ENCODE measurements around the gene SCG5.

SCG5 gene

DNA sequence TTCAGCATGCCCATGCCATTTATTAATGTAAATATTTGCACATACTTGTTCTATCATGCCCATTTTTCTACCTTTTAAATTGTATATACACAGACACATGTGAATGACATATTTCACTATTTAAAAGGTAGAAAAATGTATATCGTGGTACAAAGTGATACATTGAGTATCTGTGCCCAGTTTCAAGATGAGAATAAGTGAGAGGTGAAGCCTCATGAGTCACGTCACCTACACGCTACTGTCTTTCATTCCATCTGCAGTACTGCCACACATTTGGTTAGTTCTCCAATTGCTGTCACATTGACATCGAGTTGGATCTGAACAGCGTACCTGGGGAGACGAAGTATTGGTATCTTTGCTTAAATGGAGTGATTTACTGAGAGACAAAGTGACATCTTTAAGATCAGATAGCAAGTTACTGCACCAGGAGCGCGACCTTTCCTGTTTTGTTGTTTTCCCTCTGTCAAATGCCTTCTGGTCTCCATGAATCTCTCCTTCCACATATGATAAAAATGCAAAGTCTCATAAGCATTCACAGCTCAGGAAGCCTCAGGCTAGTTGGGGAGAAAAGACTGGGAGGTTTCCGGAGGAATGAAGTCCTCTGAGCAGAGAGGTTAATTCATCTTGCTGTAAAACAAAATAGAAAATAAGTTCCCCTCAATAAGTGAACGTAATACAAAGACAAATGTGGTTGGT, 88.3 kb downstream of the SCG5 start:
- DNase-seq = no peak

DNA sequence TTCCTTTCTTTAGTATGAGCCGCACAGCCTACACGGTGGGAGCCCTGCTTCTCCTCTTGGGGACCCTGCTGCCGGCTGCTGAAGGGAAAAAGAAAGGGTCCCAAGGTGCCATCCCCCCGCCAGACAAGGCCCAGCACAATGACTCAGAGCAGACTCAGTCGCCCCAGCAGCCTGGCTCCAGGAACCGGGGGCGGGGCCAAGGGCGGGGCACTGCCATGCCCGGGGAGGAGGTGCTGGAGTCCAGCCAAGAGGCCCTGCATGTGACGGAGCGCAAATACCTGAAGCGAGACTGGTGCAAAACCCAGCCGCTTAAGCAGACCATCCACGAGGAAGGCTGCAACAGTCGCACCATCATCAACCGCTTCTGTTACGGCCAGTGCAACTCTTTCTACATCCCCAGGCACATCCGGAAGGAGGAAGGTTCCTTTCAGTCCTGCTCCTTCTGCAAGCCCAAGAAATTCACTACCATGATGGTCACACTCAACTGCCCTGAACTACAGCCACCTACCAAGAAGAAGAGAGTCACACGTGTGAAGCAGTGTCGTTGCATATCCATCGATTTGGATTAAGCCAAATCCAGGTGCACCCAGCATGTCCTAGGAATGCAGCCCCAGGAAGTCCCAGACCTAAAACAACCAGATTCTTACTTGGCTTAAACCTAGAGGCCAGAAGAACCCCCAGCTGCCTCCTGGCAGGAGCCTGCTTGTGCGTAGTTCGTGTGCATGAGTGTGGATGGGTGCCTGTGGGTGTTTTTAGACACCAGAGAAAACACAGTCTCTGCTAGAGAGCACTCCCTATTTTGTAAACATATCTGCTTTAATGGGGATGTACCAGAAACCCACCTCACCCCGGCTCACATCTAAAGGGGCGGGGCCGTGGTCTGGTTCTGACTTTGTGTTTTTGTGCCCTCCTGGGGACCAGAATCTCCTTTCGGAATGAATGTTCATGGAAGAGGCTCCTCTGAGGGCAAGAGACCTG, 89.5 kb downstream of the SCG5 start:
- no peak for DNase-seq

DNA sequence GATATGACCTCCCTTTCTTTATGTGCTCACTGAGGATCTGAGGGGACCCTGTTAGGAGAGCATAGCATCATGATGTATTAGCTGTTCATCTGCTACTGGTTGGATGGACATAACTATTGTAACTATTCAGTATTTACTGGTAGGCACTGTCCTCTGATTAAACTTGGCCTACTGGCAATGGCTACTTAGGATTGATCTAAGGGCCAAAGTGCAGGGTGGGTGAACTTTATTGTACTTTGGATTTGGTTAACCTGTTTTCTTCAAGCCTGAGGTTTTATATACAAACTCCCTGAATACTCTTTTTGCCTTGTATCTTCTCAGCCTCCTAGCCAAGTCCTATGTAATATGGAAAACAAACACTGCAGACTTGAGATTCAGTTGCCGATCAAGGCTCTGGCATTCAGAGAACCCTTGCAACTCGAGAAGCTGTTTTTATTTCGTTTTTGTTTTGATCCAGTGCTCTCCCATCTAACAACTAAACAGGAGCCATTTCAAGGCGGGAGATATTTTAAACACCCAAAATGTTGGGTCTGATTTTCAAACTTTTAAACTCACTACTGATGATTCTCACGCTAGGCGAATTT, 91.2 kb downstream of the SCG5 start:
- no peak for DNase-seq

DNA sequence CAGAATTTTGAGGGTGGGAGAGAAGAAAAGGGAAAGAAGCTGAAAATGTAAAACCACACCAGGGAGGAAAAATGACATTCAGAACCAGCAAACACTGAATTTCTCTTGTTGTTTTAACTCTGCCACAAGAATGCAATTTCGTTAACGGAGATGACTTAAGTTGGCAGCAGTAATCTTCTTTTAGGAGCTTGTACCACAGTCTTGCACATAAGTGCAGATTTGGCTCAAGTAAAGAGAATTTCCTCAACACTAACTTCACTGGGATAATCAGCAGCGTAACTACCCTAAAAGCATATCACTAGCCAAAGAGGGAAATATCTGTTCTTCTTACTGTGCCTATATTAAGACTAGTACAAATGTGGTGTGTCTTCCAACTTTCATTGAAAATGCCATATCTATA, 91.8 kb downstream of the SCG5 start:
- DNase-seq = no peak

DNA sequence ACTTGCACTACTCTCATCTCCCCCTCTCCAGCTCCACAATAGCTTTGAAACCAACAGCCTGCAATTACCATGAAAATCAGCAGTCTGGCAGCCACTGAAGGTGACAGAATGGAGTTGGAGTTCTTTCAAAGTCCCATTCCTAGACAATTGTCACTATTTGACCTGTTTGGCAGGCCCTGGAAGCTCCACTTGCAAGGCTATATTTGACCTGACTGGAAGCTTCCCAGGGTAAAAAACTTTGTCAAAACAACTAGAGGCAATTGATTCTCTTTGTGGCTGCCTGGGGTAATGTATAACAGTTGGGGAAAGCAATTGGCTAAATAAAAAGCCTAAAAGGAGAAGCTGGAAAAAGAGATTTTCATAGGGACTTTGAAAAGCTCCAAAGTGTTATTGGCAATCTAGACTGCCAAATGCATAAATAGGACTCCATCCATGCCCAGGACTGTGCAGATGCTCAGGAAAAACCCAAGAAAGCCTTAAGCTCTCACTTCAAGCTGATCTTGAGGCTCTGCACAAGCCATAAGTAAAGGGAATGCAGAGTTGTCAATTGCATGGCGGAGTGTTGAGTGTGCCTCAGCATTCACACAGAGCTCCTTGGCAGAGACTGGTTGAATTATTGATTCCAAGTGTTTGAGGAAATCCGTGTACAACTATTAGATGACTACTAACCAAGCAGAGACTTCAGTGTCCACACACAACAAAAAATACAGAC, 94.6 kb downstream of the SCG5 start:
- DNase-seq = no peak

DNA sequence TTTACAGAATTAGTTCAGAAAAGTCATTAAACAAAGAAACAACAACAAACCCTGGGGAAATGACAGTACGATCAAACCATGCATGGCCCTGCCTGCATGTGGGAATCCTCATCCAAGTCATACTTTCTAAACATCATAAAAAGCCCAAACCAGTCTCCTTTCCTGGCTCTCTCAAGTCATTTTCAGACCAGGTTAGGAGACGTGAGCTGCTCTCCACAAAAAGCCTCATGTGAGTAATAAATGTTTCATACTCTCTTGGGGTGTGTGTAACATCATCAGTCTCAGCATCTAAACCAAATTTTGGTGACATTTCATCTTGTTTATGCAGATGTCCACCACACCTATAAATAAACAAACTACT, 95.2 kb downstream of the SCG5 start:
- no peak for DNase-seq

DNA sequence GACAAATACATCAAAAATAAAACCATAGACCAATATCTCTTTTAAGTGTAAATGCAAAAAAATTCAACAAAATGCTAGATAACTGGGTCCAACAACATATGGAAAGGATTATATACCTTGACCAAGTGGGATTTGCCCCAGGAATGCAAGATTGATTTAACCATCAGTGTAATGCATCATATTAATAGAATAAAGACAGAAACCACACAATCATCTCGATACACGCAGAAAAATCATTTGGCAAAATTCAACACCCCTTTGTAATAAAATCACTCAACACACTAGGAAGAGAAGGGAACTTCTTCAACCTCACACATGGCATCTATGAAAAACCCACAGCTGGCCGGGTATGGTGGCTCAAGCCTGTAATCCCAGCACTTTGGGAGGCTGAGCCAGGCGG, 95.8 kb downstream of the SCG5 start:
- DNase-seq = no peak

DNA sequence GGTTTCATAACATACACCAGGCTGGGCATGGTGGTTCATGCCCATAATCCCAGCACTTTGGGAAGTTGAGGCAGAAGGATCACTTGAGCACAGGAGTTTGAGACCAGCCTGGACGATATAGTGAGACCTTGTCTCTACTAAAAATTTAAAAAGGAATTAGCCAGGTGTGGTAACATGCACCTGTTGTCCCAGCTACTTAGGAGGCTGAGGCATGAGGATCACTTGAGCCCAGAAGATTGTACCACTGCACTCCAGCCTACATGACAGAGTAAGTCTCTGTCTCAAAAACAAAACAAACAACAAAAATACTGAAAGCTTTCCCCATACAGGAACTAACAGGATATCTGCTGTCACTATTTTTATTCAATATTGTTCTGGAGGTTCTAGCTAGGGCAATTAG, 97.2 kb downstream of the SCG5 start:
- no peak for DNase-seq

DNA sequence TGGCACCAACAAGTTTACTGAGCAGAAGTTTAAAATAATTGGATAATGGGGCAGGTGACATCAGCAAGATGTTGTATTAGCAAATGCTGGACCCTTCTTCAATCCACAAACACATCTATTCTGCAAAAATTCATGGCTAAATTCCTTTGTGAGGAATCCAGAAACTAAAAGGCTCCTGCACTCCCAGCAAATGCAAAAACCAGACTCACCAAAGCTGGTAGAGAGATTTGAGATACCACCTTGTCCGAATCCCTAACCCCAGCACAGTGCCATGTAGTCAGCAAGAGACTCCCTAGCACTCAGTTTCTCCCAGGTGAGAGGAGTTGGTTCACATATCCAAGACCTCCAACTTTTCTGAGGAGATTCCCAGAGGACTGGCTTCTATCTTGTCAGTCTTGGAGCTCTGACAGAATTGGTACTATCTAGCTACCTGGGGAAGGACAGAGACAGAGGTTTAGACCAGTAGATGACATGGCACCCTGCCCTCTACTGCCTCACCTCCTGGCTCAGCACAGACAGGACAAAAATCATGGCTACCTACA, 98.1 kb downstream of the SCG5 start:
- DNase-seq = no peak

DNA sequence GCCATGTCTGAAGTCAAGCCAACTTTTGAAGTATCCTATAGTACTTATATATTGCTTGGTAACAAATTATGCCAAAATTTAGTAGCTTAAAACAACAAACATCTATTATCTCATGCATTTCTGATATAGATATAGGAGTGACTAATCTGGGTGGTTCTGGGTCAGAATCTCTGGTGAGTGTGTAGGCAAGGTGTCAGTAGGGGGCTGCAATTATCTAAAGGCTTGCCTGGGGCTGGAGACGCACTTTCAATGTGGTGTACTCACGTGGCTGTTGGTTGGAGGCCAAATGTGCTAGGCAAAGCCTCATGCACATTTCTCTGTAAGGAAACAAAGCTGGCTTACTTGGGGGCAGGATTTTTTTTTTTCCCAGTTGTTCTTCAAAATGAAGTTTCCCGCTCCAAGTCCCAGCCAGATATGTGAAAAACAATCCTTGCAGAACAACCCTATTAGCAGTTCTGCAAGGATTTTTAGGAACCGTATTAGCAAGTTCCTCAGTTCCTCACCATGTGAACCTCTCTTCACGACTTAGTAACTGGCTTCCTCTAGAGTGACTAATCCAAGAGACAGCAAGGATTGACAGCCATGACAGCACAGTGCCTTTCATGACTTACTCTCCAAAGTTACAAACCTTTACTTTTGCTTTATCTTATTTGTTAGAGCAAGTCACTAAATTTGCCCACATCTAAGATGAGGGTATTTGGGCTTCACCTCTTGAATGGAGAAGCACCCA, 102.1 kb downstream of the SCG5 start:
- DNase-seq = no peak

DNA sequence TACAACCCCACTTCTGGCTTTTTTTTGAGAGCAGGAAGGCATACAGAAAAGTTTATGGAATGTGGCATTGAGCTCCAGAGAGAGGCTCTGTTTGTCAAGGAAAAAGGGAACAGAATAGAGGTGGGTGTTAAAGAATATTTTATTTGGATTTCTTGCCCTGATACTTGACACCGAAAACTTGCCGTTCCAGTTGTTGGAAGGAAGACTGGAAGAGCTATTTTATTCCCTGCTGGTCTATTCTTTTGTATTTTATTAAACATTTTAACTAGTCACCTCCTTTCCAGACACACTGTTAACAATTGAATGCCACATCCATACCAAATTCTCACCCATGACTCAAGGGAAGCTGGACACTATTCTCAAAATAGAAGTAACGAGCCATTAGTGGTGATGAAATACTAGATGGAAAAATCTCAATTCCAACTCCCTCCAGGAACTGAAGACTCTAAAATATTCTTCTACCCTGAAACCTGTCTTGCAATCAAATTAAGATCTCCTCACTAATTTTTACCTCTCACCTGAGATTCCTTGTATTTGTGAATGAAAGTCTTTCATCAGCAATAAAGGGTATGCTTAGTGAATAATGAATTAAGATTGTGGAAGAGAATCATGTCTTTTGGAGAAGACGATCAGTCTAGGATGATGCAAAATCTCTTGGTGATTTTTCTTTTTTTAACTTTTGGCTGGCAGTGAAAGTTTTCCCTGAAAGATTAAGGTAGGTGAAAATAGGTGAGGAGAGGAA, 104.8 kb downstream of the SCG5 start:
- no peak for DNase-seq
